ENCODE measurements around the gene JUP. TPM values are rescaled to one million over a fixed set of nuclear protein-coding genes. Genes with fewer than 3 reads are reported as not detected.

JUP gene
- polyA plus RNA-seq, 1 of the 3 experiments (the other 2 are of a cell fraction) = 13.0 TPM

DNA sequence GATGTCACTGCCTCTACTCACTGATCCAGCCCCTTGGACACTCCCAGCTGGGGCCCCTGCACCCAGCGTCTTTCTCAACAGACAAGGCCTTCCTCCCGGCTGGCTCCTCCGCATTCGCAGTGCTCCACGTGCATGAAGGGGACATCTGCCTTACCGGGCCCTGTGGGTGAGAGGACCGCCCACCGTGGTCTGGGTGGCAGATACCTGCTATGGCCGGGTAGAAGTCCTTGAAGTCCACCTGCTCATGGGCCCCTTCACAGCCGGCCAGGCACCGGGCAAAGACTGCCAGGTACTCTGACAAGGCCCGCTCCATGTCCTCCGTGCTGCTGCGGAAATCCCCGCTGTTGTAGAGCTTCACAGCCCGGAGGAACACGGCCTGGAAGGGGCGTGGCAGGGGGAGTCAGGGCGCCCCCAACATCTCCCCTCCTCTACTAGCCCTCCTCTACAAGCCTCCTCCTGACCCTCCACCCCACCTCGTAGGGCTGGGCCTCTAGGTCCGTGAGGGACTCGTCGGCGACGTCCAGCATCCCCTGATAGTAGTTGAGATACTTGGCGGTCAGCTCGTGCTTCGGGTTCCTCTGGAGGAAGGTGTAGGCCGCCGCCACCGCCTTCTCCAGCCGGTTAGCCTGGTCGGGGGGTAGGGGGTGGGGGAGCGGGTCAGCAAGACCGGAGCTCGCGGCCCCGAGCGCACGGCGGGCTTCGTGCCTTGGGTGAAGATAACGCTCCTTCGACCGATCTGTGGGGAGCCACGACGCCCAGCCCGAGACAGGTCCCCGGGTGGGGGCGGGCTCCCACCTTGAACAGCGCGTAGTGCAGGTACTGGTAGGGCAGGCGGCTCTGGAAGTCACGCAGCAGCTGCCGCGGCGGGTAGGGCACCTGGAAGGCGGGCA is 24.4 kb upstream of the JUP start:
- no peaks in the 10 kb centered on the region for H3K9me3 ChIP-seq
- H3K9me2 ChIP-seq = no peaks in the 10 kb centered on the region
- peak overlapping the region; percentile 87 for H3K9ac ChIP-seq
- TF ChIP-seq, protein P1, sequence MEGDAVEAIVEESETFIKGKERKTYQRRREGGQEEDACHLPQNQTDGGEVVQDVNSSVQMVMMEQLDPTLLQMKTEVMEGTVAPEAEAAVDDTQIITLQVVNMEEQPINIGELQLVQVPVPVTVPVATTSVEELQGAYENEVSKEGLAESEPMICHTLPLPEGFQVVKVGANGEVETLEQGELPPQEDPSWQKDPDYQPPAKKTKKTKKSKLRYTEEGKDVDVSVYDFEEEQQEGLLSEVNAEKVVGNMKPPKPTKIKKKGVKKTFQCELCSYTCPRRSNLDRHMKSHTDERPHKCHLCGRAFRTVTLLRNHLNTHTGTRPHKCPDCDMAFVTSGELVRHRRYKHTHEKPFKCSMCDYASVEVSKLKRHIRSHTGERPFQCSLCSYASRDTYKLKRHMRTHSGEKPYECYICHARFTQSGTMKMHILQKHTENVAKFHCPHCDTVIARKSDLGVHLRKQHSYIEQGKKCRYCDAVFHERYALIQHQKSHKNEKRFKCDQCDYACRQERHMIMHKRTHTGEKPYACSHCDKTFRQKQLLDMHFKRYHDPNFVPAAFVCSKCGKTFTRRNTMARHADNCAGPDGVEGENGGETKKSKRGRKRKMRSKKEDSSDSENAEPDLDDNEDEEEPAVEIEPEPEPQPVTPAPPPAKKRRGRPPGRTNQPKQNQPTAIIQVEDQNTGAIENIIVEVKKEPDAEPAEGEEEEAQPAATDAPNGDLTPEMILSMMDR (IDR thresholded peaks at IDR 0.05) = no peak
- TF ChIP-seq IRF3 (IDR thresholded peaks at IDR 0.05; ENCODE audit: low read depth, low read length) (no peak), NRF1 (IDR thresholded peaks at IDR 0.05; ENCODE audit: low read depth, low read length) (no peak)
- H3K36me3 ChIP-seq (replicated peaks in 1 of 2; ENCODE audit: control insufficient read depth in 1 of 2, insufficient read depth in 2 of 2, low read length in 1 of 2) = peaks cover 7 to 8% of the 10 kb centered on the region in 2 experiments
- peak overlapping the region; percentile 99 for H3K4me2 ChIP-seq
- peak overlapping the region; percentile 75 to 93 for H3K4me3 ChIP-seq (ENCODE audit: low read depth in 2 of 2, low read length in 1 of 2)
- H3K4me1 ChIP-seq (ENCODE audit: control insufficient read depth in 1 of 2, insufficient read depth in 2 of 2, low read depth in 1 of 2, low read length in 1 of 2) = peaks cover 15 to 24% of the 10 kb centered on the region in 2 experiments; a peak in 2 of 4 replicates
- no peaks in the 10 kb centered on the region for H3F3A ChIP-seq (replicated peaks; ENCODE audit: insufficient read depth)
- DNase-seq = peak; percentile 71
- WGBS (ENCODE audit: low lambda C conversion rate) = 42% methylated on average over 27 of the region's 58 CpGs
- peak overlapping the region; percentile 80 to 87; a peak in 3 of 4 replicates for H3K27ac ChIP-seq (ENCODE audit: low read depth in 2 of 2, low read length in 1 of 2)
- H2AFZ ChIP-seq (ENCODE audit: low read depth) = peak overlapping the region; percentile 92
- ChIA-PET CTCF (interaction anchor here (0.7 to 20.2 kb wide), 24 partner anchors 10 to 308 kb away, joined by 3 to 405 read pairs (median 5); partner anchors contain the start of genes CNP, HAP1, JUP and KLHL11), POLR2A (interaction anchor here (0.6 to 2.4 kb wide), 5 partner anchors 24 to 1386 kb away, joined by 3 to 12 read pairs (median 4); partner anchors contain the start of genes EIF1, JUP and KLHL11)
- H4K20me1 ChIP-seq (ENCODE audit: insufficient read depth) = peaks cover 13% of the 10 kb centered on the region
- no peaks in the 10 kb centered on the region for H3K27me3 ChIP-seq (ENCODE audit: insufficient read depth)
- peaks cover 65% of the 10 kb centered on the region for H3K79me2 ChIP-seq (ENCODE audit: insufficient read depth)

DNA sequence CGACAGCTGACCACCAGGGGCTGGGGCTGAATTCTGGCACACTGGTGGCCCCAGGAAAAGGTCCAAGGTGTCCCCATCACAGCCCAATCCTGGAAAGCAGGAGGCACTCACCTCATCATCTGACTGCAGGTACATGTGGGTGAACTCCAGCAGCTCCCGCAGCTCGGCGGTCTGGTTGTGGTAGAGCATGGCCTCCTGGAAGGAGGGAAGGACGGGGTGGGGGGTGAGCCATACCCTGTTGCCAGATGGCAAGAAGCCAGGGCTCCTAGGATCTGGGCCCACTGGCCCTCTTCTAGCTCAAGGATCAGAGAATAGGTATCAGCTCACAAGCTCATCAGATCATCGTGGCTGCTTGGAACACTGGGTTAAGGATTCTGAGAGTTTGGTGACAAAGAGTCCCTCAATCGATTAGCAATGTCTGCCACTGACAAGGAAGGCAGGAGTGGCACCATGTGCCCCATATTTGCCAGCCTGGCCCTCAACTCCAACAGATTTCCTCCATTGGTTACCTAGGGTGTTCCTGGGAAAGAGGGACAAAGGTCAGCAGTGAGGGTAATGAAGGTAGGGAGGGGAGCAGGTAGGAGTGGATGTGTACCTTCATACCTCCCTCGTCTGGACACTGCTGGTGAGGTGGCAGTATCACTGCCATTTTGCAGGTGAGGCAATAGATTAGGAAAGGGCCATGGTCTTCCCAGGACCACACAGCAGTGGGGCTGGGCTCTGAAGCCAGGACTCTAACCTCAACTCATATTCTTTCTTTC is 20.4 kb upstream of the JUP start:
- Histone ChIP-seq H4K20me1 (ENCODE audit: insufficient read depth) (peaks cover 13% of the 10 kb centered on the region), H2AFZ (ENCODE audit: low read depth) (no peak overlapping the region), H3K36me3 (replicated peaks in 1 of 2; ENCODE audit: control insufficient read depth in 1 of 2, insufficient read depth in 2 of 2, low read length in 1 of 2) (peaks cover 7 to 8% of the 10 kb centered on the region in 2 experiments), H3K4me1 (ENCODE audit: control insufficient read depth in 1 of 2, insufficient read depth in 2 of 2, low read depth in 1 of 2, low read length in 1 of 2) (peaks cover 12 to 15% of the 10 kb centered on the region in 2 experiments; a peak in 2 of 4 replicates), H3K27ac (ENCODE audit: low read depth in 2 of 2, low read length in 1 of 2) (no peak overlapping the region), H3K9ac (no peak overlapping the region), H3K4me2 (no peak overlapping the region), H3K4me3 (ENCODE audit: low read depth in 2 of 2, low read length in 1 of 2) (no peak overlapping the region), H3K9me3 (no peaks in the 10 kb centered on the region), H3K9me2 (no peaks in the 10 kb centered on the region), H3K79me2 (ENCODE audit: insufficient read depth) (peaks cover 29% of the 10 kb centered on the region), H3F3A (replicated peaks; ENCODE audit: insufficient read depth) (no peaks in the 10 kb centered on the region), H3K27me3 (ENCODE audit: insufficient read depth) (no peaks in the 10 kb centered on the region)
- ChIA-PET POLR2A (no interaction called here), CTCF (interaction anchor here (0.6 to 20.2 kb wide), 6 partner anchors 10 to 153 kb away, joined by 3 to 405 read pairs (median 4); partner anchors contain the start of genes HAP1 and JUP)
- 84% methylated on average over 8 of the region's 8 CpGs for WGBS (ENCODE audit: low lambda C conversion rate)
- DNase-seq = peak; percentile 24
- TF ChIP-seq MXI1 (IDR thresholded peaks at IDR 0.05; ENCODE audit: low read depth, low read length) (no peak), ELF1 (IDR thresholded peaks at IDR 0.05) (no peak), USF2 (IDR thresholded peaks at IDR 0.05; ENCODE audit: borderline replicate concordance, low read depth, low read length) (no peak), RXRA (IDR thresholded peaks at IDR 0.05; ENCODE audit: borderline replicate concordance, low read depth) (no peak), POLR2AphosphoS5 (IDR thresholded peaks at IDR 0.05; ENCODE audit: low read depth, low read length) (no peak), FOXM1 (IDR thresholded peaks at IDR 0.05; ENCODE audit: low read depth) (no peak), ZBTB33 (IDR thresholded peaks at IDR 0.05; ENCODE audit: borderline replicate concordance, low read depth) (no peak), GATA2 (CRISPR knock-in tag; IDR thresholded peaks at IDR 0.05) (no peak), SMC3 (IDR thresholded peaks at IDR 0.05; ENCODE audit: low read depth, low read length) (no peak), NFIC (IDR thresholded peaks at IDR 0.05; ENCODE audit: borderline replicate concordance) (no peak), CHD2 (IDR thresholded peaks at IDR 0.05; ENCODE audit: low read length, partially characterized antibody) (no peak)
